Kidney (tissue), 14 donors: Measurements from ENCODE around the gene TRIM71. TPM values are rescaled to one million over a fixed set of nuclear protein-coding genes. Genes with fewer than 3 reads are reported as not detected.

Source experiments
- DNase-seq, 5 donors: peaks; one replicate each; pipeline ENCODE4 v3.0.0-alpha.2; 2013 to 2020
- FAIRE-seq: peaks from 2 replicates; lab custom pipeline; 2012; peaks lifted over from hg19 to GRCh38; lab: Jason Lieb, UNC
- H3K27ac ChIP-seq, 2 donors: one replicate each; pipeline ENCODE4 v1.7.0; 2013; ENCODE audit warnings: low read depth in 2 of 2, low read length in 2 of 2, inconsistent platforms in 1 of 2
- H3K27me3 ChIP-seq: one replicate; pipeline ENCODE4 v1.7.1; 2013; ENCODE audit warnings: low read length, inconsistent platforms; ENCODE audit not compliant: control insufficient read depth, insufficient read depth
- H3K36me3 ChIP-seq, 3 donors: one replicate each; pipeline versions ENCODE4 v1.7.0 to v1.7.1; 2013; ENCODE audit warnings: low read length in 3 of 3, control low read depth in 1 of 3, inconsistent platforms in 1 of 3; ENCODE audit not compliant: insufficient read depth in 3 of 3, control insufficient read depth in 2 of 3
- H3K4me1 ChIP-seq, 3 donors: one replicate each; pipeline versions ENCODE4 v1.7.0 to v1.7.1; 2013; ENCODE audit warnings: low read length in 3 of 3, inconsistent platforms in 1 of 3, low read depth in 1 of 3; ENCODE audit not compliant: control insufficient read depth in 2 of 3, insufficient read depth in 2 of 3
- H3K4me3 ChIP-seq, 3 donors: one replicate each; pipeline versions ENCODE4 v1.7.0 to v1.8.1; 2013; ENCODE audit warnings: low read length in 3 of 3, control low read depth in 1 of 3, inconsistent platforms in 1 of 3
- H3K9ac ChIP-seq, 3 donors: one replicate each; pipeline versions ENCODE4 v1.7.0 to v1.7.1; 2013; ENCODE audit warnings: low read length in 3 of 3, control low read depth in 1 of 3, inconsistent platforms in 1 of 3
- H3K9me3 ChIP-seq, 3 donors: one replicate each; pipeline versions ENCODE4 v1.7.0 to v1.7.1; 2013; ENCODE audit warnings: low read length in 3 of 3, control low read depth in 1 of 3, inconsistent platforms in 1 of 3; ENCODE audit not compliant: control insufficient read depth in 2 of 3, insufficient read depth in 1 of 3
- CTCF ChIP-seq: IDR thresholded peaks from 3 replicates; pipeline ENCODE4 v1.5.1; 2012; ENCODE audit warnings: mild to moderate bottlenecking, moderate library complexity, borderline replicate concordance; ENCODE audit not compliant: insufficient read depth; ENCODE audit errors: extremely low read depth
- intact Hi-C: fragments of 100-400 bp; cut with DNase I; formaldehyde crosslinking; loops from one replicate; pipeline ENCODE4 v1.11.1; 2022
- polyA plus RNA-seq: library from polyadenylated mRNA; stranded (reverse); fragments of 350-450 nt; fragmentation: Illumina TruSeq; extraction: RNeasy Lipid Tissue Mini Kit (QIAGEN cat#74804); gene quantifications from one replicate; pipeline ENCODE4 v1.2.3, GENCODE V29; 2014; ENCODE audit warnings: low read depth, low replicate concordance; ENCODE audit not compliant: insufficient read depth
- total RNA-seq: library from RNA; stranded (reverse); fragmentation: NEBNext Ultra II Directional; extraction: Animal tissue kit (Norgen Biotek cat#: 25700); gene quantifications from one replicate; pipeline ENCODE4 v1.2.1, GENCODE V29; 2021
- donor health status: control.
- donor health status: control.
- donor health status: control.
- donor health status: control.
- donor health status: control.
- donor health status: DM: yes; HTN: yes; CAD: no.
- donor health status: Normal renal cell carcinoma (clear cell type).

The TRIM71 gene
- total and polyA plus RNA-seq, 2 donors from 2014 or later, result 0.92 to 1.2 TPM

GRCh38 chr3:32861681-32862080 is 43.9 kb downstream of the TRIM71 start:
- Histone ChIP-seq H3K4me1 (peaks cover 0 to 7% (median 6%) of the 10 kb centered on the region in 3 donors), H3K9me3 (no peaks in the 10 kb centered on the region), H3K27me3 (no peaks in the 10 kb centered on the region), H3K9ac (no peak overlapping the region), H3K36me3 (no peaks in the 10 kb centered on the region), H3K27ac (no peak overlapping the region), H3K4me3 (no peak overlapping the region)
- intact Hi-C loops, result no loop called here
- no peak for FAIRE-seq
- TF ChIP-seq CTCF, result no peak
- DNase-seq, result no peak

DNA sequence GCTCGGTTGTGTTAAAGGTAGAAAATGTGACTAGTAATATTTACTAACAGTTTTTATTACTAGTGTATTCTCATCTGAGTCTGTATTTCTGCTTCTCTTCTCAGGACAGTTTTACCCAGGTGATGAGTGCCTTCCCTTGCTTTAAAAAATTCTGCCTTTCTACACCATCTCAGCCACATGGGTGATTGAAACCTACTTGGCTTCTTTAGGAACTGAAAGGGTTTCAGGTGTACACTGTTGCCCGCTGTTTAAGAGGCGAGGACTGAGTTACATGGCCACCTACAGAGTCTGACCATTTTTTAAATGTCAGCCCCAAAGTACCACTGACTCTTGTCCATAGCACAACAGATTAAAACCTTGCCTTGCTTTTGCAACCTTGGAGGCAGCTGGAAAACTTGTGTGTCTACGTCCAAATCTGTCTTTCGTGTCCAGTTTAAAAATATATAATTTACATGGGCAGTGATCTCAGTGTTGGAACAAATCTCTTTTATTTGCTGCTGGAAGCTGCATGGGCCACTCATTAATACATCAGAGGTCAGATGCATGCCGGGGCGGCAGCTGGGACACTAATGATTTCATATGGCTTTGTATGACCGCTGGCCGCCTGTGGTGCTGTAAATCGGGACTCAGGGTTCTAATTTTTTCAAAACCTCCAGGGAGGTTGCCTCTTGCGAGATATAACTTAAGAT is 44.6 kb downstream of the TRIM71 start:
- intact Hi-C loops, result no loop called here
- Histone ChIP-seq H3K27ac (no peak overlapping the region), H3K27me3 (no peaks in the 10 kb centered on the region), H3K9me3 (no peaks in the 10 kb centered on the region), H3K4me3 (no peak overlapping the region), H3K36me3 (no peaks in the 10 kb centered on the region), H3K4me1 (peaks cover 0 to 6% (median 4%) of the 10 kb centered on the region in 3 donors), H3K9ac (no peak overlapping the region)
- TF ChIP-seq CTCF, result no peak
- peak in 2 of 5 donors; percentile 62 to 88 for DNase-seq
- no peak for FAIRE-seq

DNA sequence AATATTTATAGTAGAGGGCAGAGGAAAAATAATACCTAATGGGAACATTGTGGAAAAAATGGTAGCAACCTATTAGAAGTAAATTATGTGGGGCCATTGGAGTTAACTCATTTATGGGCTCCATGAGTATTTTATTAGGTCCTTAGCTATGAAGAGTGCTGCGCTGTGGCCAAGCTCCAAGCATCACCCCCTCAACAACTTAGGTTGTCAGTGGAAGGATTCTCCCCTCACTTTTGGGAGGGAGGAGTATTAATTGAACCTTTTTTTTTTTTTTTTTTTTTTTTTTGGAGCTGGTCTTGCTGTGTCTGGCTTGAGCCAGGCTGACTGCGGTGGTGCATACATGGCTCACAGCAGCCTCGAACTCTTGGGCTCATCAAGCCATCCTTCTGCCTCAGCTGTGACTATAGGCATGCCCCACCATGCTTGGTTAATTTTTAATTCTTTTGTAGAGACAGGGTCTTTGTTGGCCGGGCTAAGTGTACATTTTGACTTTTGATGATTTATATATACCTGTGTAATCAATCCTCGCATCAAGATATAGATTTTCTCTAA is 45.2 kb downstream of the TRIM71 start:
- H3K27me3 ChIP-seq, result no peaks in the 10 kb centered on the region

More for the DNA sequence above, 45.2 kb downstream of the TRIM71 start:
- DNase-seq (no peak), FAIRE-seq (no peak)
- intact Hi-C loops, result no loop called here
- TF ChIP-seq CTCF, result no peak
- no peak overlapping the region for H3K4me3 ChIP-seq
- H3K36me3 ChIP-seq, result no peaks in the 10 kb centered on the region
- peaks cover 0 to 7% (median 6%) of the 10 kb centered on the region in 3 donors for H3K4me1 ChIP-seq
- H3K27ac ChIP-seq, result no peak overlapping the region
- no peaks in the 10 kb centered on the region for H3K9me3 ChIP-seq
- H3K9ac ChIP-seq, result no peak overlapping the region
